ENCODE results near the gene CIT. TPM values are rescaled to one million over a fixed set of nuclear protein-coding genes. Genes with fewer than 3 reads are reported as not detected.
A peak's percentile ranks its signal among the peaks of the same experiment; 100 is the strongest.

CIT gene
- total RNA-seq, 3 donors from 2014 or later (not counting 1 experiment from before 2014, with no cell fraction given): 2.8 to 4.2 (median 3.6) TPM

GRCh38 chr12:119911182-119911581 is 34.1 kb upstream of the CIT start:
- Mint-ChIP-seq H3K36me3 (no peaks in the 10 kb centered on the region), H3K9me3 (no peaks in the 10 kb centered on the region), H3K4me1 (no peaks in the 10 kb centered on the region), H3K4me3 (no peak overlapping the region), H3K27me3 (ENCODE audit: low read depth in 2 of 2) (peaks cover 0 to 2% of the 10 kb centered on the region in 2 donors), H3K27ac (no peak overlapping the region)
- H3K4me3 ChIP-seq (ENCODE audit: low read length): no peak overlapping the region
- DNase-seq: no peak
- peaks cover 2% of the 10 kb centered on the region for H3K27me3 ChIP-seq (ENCODE audit: control insufficient read depth, insufficient read depth, low read length)
- H3K4me1 ChIP-seq (ENCODE audit: control insufficient read depth, insufficient read depth, low read length): no peaks in the 10 kb centered on the region
- intact Hi-C loops (cut with micrococcal nuclease): no loop called here
- WGBS (ENCODE audit: insufficient coverage): 84% methylated on average over 3 of the region's 4 CpGs
- H3K36me3 ChIP-seq (ENCODE audit: control insufficient read depth, insufficient read depth, low read length): no peaks in the 10 kb centered on the region
- H3K9me3 ChIP-seq (ENCODE audit: control insufficient read depth, insufficient read depth, low read length): no peaks in the 10 kb centered on the region
- H3K27ac ChIP-seq (ENCODE audit: low read length): no peak overlapping the region
- ATAC-seq: no peak
- no peak for TF ChIP-seq CTCF (IDR thresholded peaks at IDR 0.05)

GRCh38 chr12:119910586-119910985 is 33.5 kb upstream of the CIT start:
- H3K27ac ChIP-seq (ENCODE audit: low read length): no peak overlapping the region
- peaks cover 2% of the 10 kb centered on the region for H3K27me3 ChIP-seq (ENCODE audit: control insufficient read depth, insufficient read depth, low read length)
- no peak for ATAC-seq
- H3K9me3 Mint-ChIP-seq: no peaks in the 10 kb centered on the region
- WGBS (ENCODE audit: insufficient coverage): 96% methylated on average over 3 of the region's 4 CpGs
- TF ChIP-seq CTCF (IDR thresholded peaks at IDR 0.05): no peak
- no peaks in the 10 kb centered on the region for H3K36me3 ChIP-seq (ENCODE audit: control insufficient read depth, insufficient read depth, low read length)
- no peaks in the 10 kb centered on the region for H3K4me1 Mint-ChIP-seq
- H3K4me3 Mint-ChIP-seq: no peak overlapping the region
- peaks cover 0 to 2% of the 10 kb centered on the region in 2 donors for H3K27me3 Mint-ChIP-seq (ENCODE audit: low read depth in 2 of 2)
- H3K9me3 ChIP-seq (ENCODE audit: control insufficient read depth, insufficient read depth, low read length): no peaks in the 10 kb centered on the region
- H3K4me1 ChIP-seq (ENCODE audit: control insufficient read depth, insufficient read depth, low read length): no peaks in the 10 kb centered on the region
- no peak overlapping the region for H3K4me3 ChIP-seq (ENCODE audit: low read length)
- H3K27ac Mint-ChIP-seq: no peak overlapping the region
- intact Hi-C loops (cut with micrococcal nuclease): no loop called here
- no peaks in the 10 kb centered on the region for H3K36me3 Mint-ChIP-seq
- DNase-seq: no peak

DNA sequence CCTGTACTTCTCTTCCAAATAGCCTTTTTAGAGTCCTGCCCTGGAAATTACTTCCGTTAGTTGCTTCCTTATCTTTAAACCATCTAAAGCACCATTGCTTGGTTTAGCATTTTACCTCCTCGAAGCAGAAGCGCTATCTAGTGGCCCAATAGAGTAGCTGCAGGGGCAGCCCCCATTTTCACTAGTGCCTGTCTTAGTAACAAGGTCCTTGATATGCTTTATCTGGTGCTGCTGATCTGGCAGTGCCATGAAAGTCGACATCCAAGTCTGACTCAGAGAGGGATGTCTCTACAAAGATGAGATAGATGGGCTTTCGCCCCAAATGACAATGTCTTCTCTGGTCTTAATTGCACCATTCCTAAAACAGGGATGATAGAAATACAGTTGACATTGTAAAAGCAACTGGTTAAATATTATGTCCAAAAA is 25.0 kb upstream of the CIT start:
- H3K4me1 Mint-ChIP-seq: peaks cover 6 to 7% of the 10 kb centered on the region in 2 donors
- Histone ChIP-seq H3K9me3 (ENCODE audit: control insufficient read depth, insufficient read depth, low read length) (no peaks in the 10 kb centered on the region), H3K27ac (ENCODE audit: low read length) (no peak overlapping the region), H3K4me3 (ENCODE audit: low read length) (no peak overlapping the region), H3K36me3 (ENCODE audit: control insufficient read depth, insufficient read depth, low read length) (no peaks in the 10 kb centered on the region), H3K27me3 (ENCODE audit: control insufficient read depth, insufficient read depth, low read length) (peaks cover 2% of the 10 kb centered on the region), H3K4me1 (ENCODE audit: control insufficient read depth, insufficient read depth, low read length) (no peaks in the 10 kb centered on the region)
- H3K9me3 Mint-ChIP-seq: no peaks in the 10 kb centered on the region
- H3K27ac Mint-ChIP-seq: no peak overlapping the region
- H3K27me3 Mint-ChIP-seq (ENCODE audit: low read depth in 2 of 2): peaks cover 3 to 8% of the 10 kb centered on the region in 2 donors
- peak; percentile 35 to 80 for DNase-seq
- no peak overlapping the region for H3K4me3 Mint-ChIP-seq
- ATAC-seq: peak; percentile 89 to 95 (median 94)
- H3K36me3 Mint-ChIP-seq: no peaks in the 10 kb centered on the region
- peak; percentile 89 for TF ChIP-seq CTCF (IDR thresholded peaks at IDR 0.05)
- intact Hi-C loops (cut with micrococcal nuclease): no loop called here
- 0% methylated on average over 5 of the region's 5 CpGs for WGBS (ENCODE audit: insufficient coverage)

GRCh38 chr12:119901670-119902069 is 24.6 kb upstream of the CIT start:
- intact Hi-C loops (cut with micrococcal nuclease): no loop called here
- Histone ChIP-seq H3K9me3 (ENCODE audit: control insufficient read depth, insufficient read depth, low read length) (no peaks in the 10 kb centered on the region), H3K27me3 (ENCODE audit: control insufficient read depth, insufficient read depth, low read length) (peaks cover 2% of the 10 kb centered on the region), H3K4me1 (ENCODE audit: control insufficient read depth, insufficient read depth, low read length) (no peaks in the 10 kb centered on the region), H3K27ac (ENCODE audit: low read length) (no peak overlapping the region), H3K4me3 (ENCODE audit: low read length) (no peak overlapping the region), H3K36me3 (ENCODE audit: control insufficient read depth, insufficient read depth, low read length) (no peaks in the 10 kb centered on the region)
- H3K27me3 Mint-ChIP-seq (ENCODE audit: low read depth in 2 of 2): peaks cover 3 to 8% of the 10 kb centered on the region in 2 donors
- 75% methylated on average over 1 of the region's 2 CpGs for WGBS (ENCODE audit: insufficient coverage)
- ATAC-seq (no peak), DNase-seq (no peak)
- H3K4me3 Mint-ChIP-seq: no peak overlapping the region
- H3K9me3 Mint-ChIP-seq: no peaks in the 10 kb centered on the region
- no peak for TF ChIP-seq CTCF (IDR thresholded peaks at IDR 0.05)
- no peak overlapping the region for H3K27ac Mint-ChIP-seq
- H3K4me1 Mint-ChIP-seq: peaks cover 6 to 7% of the 10 kb centered on the region in 2 donors
- no peaks in the 10 kb centered on the region for H3K36me3 Mint-ChIP-seq

All from natural killer cell (primary cell).